ENCODE data around the gene FAF1.

Gene FAF1

GRCh38 chr1:50415235-50416149 lies 544.6 kb downstream of the FAF1 start:
- DNase-seq (ENCODE audit: low read depth): no peak

GRCh38 chr1:50414853-50415234 lies 545.2 kb downstream of the FAF1 start:
- no peak for DNase-seq (ENCODE audit: low read depth)

GRCh38 chr1:50412813-50413476 lies 547.1 kb downstream of the FAF1 start:
- DNase-seq (ENCODE audit: low read depth): no peak

- DNase-seq (ENCODE audit: low read depth): no peak
Measured at GRCh38 chr1:50405814-50406213, 554.3 kb downstream of the FAF1 start.

- DNase-seq (ENCODE audit: low read depth): no peak
Measured at GRCh38 chr1:50393522-50394120, 566.4 kb downstream of the FAF1 start.

All from HS-27A (cell line).